Measurements from ENCODE around the gene GPR50.
A peak's percentile ranks its signal among the peaks of the same experiment; 100 is the strongest.

Gene GPR50

DNA sequence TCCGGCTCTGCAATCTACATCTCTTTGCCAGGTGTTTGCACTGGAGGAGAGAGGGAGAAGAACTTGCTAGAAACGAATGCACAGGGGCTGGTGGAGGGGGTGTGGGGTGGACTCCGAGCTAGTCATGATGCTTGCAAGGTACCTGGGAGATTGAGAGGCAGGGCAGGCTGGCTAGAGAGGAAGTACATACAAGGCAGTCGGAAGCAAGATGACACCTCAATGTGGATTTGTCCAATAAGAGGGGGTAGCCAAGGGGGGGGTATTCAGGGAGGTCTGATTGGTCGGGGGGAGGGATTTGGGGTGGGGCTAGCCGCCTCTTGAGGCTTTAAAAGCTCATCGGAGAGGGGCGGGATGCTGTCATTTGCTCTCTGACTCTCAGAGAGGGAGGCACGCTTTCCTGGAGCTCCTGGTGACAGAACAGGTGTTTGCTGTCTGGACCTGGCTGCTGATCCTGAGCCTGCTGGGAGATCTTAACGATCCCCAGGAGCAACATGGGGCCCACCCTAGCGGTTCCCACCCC, at the start of gene GPR50:
Gene GPR50, plus strand, starts transcription at position 354 of the 520 bp plus-strand sequence. Its CDS starts 138 bp downstream, at position 492.
- no peak for DNase-seq

- no peak for DNase-seq
Observed at GRCh38 chrX:151132531-151132930, 43.9 kb upstream of the GPR50 start.

DNA sequence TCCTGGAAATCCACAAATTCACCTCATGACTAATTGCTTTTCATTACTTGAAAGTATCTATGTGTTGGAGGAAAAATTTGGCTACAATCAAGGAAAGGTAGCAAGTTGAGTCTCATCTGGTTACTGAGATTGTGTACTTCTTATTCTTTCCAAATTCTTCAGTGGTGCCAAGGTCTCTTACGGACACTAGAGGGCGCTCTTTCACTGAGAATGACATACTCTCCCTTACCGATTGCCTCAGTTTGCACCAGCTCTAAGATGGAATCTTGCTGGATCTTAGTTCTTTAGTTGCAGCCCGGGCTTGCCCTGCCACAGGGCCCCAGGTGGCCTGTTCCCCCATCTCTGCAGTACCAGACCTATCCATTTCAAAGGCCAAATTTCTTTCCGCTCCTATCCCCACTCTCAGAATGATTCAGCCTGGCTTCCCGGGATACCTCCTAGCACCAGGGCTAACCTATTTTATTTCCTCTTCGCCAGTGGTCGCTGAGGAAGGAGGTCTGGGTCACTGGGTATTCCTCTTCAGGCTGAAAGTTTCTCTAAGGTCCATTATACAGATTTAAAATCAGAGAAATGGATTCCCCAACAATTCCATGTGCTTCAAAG, 24.6 kb upstream of the GPR50 start:
- peak; percentile 70 for DNase-seq

GRCh38 chrX:151153086-151153485, 23.3 kb upstream of the GPR50 start:
- peak; percentile 36 for DNase-seq

DNA sequence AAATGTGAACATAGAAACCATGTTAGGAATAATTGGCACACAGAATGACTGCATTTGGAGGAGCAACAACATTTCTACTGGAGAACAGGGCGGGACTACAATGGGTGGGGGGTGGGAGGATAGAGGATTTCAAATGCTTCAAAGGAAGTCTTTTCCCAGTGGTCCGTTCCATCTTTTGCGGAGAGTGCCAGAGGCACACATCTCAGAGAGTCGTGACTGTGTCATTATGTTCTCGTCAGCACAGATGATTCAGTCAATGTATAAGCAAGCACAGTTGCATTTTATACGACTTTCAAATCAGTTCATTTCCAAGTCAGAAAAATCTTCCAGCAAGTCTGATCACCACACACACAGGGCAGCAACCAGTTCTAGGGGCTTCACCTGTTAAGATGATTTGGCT, 22.7 kb upstream of the GPR50 start:
- DNase-seq = no peak

DNA sequence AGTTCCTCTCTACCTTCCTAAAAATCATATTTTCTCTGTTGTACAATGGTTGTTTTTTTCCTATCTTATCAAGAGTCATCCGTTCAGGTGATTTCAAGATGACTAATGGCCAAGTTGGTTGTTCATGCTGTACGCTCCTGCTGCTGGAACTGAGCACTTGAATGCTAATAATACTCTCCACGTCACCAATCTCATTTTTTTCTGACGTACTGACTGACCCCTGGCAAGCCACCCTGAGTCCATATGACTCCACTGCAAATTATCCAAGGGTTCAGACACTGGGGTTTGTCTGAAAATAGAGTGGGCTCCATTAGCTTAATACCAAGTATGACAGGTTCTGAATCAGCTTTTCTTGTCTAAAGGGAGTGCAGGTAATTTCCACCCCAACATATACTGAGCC, 21.1 kb upstream of the GPR50 start:
- DNase-seq = no peak

- no peak for DNase-seq
Observed at GRCh38 chrX:151161690-151162089, 14.7 kb upstream of the GPR50 start.

GRCh38 chrX:151167791-151168345, 8.5 kb upstream of the GPR50 start:
- DNase-seq = no peak

DNA sequence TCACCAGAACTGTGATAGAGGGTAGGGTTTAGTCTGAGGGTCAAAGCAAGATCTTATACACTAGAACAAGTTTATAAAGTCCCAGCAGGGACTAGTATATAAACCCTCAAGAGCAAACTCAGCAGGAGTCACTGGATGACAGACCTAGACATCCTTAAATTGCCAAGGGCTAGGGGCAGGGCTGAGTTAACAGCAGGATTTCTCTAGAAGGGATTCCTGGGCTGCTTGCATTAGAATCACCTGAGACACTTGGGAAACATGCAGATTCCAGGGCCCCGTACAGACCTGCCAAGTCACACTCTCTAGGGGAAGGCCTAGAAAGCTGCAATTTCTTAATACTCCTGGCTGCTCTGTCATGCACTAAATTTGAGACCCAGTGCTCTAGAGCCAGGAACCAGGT, 6.6 kb upstream of the GPR50 start:
- no peak for DNase-seq

DNA sequence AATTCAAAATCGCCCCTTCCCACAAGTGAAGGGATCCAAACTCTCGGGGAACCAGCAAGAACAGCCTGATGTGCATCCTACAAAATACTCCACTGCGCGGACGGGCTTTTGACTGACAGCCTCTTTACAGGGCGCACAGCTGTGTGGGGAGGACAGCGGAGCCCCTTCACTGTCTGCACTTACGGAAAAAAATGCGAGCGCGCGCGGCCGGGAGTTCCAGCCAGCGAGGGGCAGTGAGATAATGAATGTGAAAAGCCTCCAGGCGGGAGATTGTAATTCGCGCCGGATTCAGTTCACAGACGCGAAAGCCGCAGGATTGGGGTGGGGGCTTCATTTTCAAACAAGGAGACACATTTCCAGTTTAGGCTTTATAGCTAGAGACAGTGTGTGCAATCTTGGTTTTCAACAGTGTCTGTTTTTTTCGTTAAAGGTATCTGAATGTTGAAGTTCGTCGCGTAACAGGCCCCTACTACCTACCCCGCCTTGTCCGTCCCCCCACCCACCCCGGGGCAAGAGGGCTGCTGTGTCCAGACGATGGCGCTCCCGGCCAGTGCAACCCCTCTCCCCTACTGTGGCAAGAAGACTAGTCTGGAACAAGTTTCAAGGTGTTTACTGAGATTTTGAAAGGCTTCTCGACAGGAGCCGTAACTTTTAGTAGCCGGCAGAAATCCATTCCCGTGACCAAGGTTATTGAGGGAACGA, 1.7 kb upstream of the GPR50 start:
- no peak for DNase-seq

DNA sequence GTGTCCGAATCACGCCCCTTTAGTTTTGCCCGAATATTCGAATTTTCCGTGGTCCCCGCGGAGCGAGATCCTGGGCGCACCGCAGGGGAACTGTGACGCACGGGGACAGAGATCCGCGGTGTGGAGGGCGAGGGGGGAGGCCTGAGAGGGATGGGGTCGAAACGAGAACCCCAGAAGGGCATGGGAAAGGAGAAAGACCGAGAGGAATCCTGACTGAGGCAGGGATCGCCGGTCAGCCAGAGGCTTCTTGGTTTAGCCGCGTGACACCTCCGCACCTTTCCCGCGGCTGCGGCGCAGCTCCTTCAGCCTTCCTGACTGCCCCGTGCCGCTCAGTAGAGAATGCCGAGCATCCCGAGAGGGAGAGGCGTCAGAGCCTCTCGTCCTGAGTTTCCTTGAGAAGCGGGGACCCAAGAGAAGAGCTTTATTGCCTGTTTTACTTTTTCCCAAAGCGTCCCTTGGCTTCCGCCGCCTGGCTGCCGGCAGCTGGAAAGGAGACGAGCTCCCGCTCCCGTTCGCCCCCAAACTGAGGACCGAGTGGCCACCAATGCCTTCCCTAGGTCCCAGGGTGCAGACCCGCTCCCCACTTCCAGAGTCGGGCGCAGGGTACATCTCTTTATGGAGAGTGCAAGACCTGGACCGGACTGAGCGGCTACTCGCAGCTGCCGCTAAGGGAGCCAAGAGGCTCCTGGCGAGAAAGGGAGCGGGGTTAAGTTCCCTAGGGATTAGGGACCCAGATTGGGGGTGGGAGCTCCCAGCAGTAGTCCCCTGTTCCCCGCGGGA, 911 bp upstream of the GPR50 start:
- no peak for DNase-seq

GRCh38 chrX:151177141-151178027, 1.0 kb downstream of the GPR50 start:
- DNase-seq = no peak

GRCh38 chrX:151178746-151179145, 2.4 kb downstream of the GPR50 start:
- DNase-seq = no peak

GRCh38 chrX:151180400-151180799, 4.0 kb downstream of the GPR50 start:
- no peak for DNase-seq

DNA sequence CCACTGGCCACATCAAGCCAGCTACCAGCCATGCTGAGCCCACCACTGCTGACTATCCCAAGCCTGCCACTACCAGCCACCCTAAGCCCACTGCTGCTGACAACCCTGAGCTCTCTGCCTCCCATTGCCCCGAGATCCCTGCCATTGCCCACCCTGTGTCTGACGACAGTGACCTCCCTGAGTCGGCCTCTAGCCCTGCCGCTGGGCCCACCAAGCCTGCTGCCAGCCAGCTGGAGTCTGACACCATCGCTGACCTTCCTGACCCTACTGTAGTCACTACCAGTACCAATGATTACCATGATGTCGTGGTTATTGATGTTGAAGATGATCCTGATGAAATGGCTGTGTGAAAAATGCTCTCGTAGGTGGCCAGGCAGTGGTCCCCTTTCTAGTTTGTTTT, 4.7 kb downstream of the GPR50 start:
- no peak for DNase-seq

DNA sequence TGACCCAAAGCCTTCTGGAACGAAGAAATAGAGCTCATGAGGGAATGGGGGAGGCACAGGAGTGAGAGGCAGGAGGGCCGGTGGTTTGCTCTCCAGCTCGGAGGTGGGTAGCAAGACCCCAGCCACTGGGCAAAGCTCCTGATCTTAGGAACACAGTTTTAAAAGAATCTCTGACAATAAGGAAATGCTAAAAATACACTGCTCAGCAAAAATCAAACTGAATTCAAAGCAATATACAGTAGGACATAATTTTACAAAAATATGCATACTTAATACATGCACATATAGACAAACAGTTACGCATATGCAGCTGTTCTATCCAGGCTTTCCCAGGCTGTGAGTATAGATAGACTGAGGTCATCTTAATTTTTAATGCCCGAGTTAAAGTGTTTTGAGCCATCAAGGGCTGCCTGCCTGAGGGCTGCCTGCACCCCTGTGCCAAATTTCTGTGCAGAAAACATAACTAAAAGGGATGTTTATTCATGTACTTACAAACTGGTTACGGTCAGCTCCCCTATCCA, 6.9 kb downstream of the GPR50 start:
- DNase-seq = no peak

- DNase-seq = no peak
Observed at GRCh38 chrX:151183912-151184565, 7.7 kb downstream of the GPR50 start.

GRCh38 chrX:151184705-151185104, 8.3 kb downstream of the GPR50 start:
- DNase-seq = no peak

DNA sequence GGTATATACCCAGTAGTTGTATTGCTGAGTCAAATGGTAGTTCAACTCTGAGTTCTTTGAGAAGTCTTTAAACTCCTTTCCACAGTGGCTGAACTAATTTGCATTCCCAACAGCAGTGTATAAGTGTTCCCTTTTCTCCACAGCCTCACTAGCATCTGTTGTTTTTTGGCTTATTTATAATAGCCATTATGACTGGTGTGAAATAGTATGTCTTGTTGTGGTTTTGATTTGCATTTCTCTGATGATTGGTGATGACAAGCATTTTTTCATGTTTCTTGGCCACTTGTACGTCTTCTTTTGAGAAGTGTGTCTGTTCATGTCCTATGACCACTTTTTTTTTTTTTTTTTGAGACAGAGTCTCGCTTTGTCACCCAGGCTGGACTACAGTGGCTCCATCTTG, 30.5 kb downstream of the GPR50 start:
- DNase-seq = no peak

- DNase-seq = no peak
Observed at GRCh38 chrX:151225843-151226242, 49.5 kb downstream of the GPR50 start.

GRCh38 chrX:151226941-151227340, 50.6 kb downstream of the GPR50 start:
- DNase-seq = no peak

DNA sequence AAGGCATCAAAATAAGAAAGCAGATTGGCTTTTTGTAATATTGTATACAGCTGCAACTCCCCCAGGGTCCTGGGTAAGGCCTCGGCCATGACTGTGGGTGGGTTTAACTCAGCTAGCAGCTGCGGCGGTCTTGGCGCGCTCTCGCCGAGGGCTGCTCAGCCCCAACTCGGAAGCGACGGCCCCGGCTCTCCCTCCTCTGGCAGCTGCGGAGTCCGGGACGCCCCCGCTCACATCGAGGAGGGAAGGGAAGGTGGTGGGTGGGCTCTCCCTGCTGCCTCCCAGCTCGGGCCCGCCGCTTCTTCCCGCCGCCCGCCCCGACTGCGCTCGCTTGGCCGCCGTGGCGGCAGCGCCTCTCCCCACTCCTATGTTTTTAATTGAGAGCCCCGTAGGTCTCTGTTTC, 51.2 kb downstream of the GPR50 start:
- DNase-seq = no peak

Data from NCI-H82 (cell line).